Transverse colon (tissue), 3 donors: ENCODE measurements around the gene RLN3.

ENCODE experiments used
- POLR2A ChIP-seq: fragments of 450-650 bp; IDR thresholded peaks from one replicate; pipeline ENCODE4 v1.6.1; 2016; ENCODE audit warnings: antibody characterized with exemption, mild to moderate bottlenecking, moderate library complexity
- TF ChIP-seq, protein P1 (sequence below), 5 experiments: fragments of 200-600 bp in 3 of 5; fragments of 450-650 bp in 2 of 5; sonication (generic) in 3 of 5; IDR thresholded peaks; 1 replicate in 2 of 5; 2 replicates in 3 of 5; pipeline ENCODE4 v1.5.1; 2016 to 2017; ENCODE audit warnings: antibody characterized with exemption in 5 of 5, inconsistent platforms in 3 of 5, mild to moderate bottlenecking in 2 of 5, moderate library complexity in 1 of 5

DNA sequence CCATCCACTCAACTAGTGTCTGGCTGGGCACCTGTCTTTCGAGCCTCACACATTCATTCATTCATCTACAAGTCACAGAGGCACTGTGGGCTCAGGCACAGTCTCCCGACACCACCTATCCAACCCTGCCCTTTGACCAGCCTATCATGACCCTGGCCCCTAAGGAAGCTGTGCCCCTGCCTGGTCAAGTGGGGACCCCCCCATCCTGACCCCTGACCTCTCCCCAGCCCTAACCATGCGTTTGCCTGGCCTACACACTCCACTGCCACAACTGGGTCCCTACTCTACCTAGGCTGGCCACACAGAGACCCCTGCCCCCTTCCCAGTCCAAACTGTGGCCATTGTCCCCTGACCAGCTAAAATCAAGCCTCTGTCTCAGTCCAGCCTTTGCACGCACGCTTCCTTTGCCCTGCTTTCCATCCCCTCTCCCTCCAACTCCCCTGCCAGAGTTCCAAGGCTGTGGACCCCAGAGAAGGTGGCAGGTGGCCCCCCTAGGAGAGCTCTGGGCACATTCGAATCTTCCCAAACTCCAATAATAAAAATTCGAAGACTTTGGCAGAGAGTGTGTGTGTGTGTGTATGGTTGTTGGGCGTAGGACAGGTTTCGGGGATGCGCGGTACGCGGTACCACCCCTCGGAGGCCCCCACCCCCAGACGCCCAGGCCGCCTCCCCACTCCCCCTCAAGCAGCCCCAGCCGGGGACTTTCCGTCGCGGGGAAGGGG, 3.2 kb downstream of the RLN3 start:
- TF ChIP-seq, protein P1, sequence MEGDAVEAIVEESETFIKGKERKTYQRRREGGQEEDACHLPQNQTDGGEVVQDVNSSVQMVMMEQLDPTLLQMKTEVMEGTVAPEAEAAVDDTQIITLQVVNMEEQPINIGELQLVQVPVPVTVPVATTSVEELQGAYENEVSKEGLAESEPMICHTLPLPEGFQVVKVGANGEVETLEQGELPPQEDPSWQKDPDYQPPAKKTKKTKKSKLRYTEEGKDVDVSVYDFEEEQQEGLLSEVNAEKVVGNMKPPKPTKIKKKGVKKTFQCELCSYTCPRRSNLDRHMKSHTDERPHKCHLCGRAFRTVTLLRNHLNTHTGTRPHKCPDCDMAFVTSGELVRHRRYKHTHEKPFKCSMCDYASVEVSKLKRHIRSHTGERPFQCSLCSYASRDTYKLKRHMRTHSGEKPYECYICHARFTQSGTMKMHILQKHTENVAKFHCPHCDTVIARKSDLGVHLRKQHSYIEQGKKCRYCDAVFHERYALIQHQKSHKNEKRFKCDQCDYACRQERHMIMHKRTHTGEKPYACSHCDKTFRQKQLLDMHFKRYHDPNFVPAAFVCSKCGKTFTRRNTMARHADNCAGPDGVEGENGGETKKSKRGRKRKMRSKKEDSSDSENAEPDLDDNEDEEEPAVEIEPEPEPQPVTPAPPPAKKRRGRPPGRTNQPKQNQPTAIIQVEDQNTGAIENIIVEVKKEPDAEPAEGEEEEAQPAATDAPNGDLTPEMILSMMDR (IDR thresholded peaks at IDR 0.05), result no peak
- no peak for TF ChIP-seq POLR2A
